ENCODE data around the gene PPM1H.

- TF ChIP-seq CTCF (conservative IDR thresholded peaks at IDR 0.05 in 1 of 2, IDR thresholded peaks at IDR 0.05 in 1 of 2; ENCODE audit: extremely low read depth in 1 of 2, insufficient read depth in 1 of 2, low read depth in 1 of 2, low read length in 2 of 2), result no peak
- TF ChIP-seq EZH2 (IDR thresholded peaks at IDR 0.05; ENCODE audit: borderline replicate concordance, low read length), result no peak
These were observed 145.1 kb downstream of the PPM1H start for GRCh38 chr12:62789851-62790250.

Measured in mammary epithelial cell (primary cell).